Hepatic stellate cell (primary cell): Measurements from ENCODE around the gene LMOD3.

Source experiments
- DNase-seq: peaks from one replicate; pipeline ENCODE4 v3.0.0; 2011; ENCODE audit warnings: low spot score

The LMOD3 gene

DNA sequence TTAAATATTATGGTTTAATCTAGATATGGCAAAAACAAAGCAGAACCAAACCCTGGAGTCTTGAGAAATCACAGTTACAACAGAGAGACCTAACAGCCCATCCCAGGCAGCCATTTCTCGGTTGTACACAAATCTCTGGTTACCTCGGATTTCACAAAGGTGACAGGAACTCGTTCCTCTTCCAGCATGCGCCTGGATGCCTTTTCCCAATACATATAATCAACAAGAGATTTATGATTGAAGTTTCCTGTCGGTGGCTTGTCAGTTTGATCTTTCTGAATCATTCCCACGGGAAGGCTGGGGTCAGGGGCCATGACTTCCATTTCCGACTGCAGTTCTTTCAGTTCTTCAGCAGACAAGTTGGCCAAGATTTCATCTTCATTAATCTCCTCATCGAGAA lies 445 bp downstream of the LMOD3 start:
- no peak for DNase-seq

GRCh38 chr3:69121513-69121912 lies 882 bp downstream of the LMOD3 start:
- no peak for DNase-seq

- DNase-seq, result peak; percentile 17
Observed at GRCh38 chr3:69120879-69121464, 1.4 kb downstream of the LMOD3 start.

GRCh38 chr3:69119681-69120080 lies 2.7 kb downstream of the LMOD3 start:
- DNase-seq, result no peak

DNA sequence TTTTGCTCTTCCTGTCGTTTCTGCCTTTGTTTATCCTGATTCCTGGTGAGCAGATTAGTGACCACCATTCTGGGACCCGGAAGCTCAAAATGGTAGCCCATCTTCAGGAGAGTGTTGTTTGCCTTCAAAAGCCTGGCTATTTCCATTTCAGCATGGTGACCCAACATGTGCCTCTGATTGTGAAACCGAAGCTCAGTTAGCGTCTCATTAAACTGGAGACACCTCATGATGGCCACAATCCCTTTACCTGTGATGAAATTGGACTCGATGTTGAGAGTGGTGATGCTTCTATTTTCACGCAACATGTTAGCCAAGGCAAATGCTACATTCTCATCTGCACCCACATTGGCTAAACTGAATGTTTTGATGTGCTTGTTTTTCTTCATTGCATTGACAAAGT lies 3.3 kb downstream of the LMOD3 start:
- DNase-seq, result no peak

GRCh38 chr3:69118555-69118954 lies 3.8 kb downstream of the LMOD3 start:
- no peak for DNase-seq

DNA sequence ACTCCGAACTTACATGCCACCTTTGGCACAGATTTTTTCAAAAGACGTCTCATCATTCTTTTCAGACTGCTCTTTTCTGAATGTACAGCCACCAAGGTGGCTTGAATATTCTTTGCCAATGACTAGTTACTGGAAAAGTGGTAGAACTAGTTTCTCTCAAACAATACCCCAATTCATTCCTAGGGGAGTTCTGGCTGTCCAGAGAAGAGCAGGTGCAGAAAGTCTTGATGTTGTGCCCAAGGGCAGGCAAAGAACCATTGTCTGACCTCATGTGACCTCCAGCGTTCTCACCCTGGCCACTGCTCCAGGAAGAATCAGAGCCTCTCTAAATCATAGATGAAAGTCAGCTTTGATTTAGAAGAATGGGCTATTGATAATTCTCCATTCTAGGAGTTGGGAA lies 5.5 kb downstream of the LMOD3 start:
- DNase-seq, result no peak

DNA sequence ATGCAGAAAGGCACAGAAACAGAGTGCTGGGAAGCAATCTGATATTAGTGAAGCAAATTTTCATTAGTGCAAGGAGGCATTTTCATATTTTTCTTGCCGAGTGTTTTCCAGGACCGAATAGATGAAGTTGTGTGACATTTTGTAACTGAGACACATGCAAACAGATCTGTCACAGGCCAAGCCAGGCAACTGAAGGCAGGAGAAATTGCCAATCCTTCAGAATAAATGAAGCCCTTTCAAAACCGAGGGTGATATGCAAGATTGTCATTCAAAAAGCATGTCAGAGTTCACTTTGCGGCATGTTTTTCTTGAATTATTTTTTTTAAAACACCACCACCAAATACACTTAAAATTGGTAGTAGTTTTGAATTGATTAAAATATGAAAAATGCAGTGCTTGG lies 6.2 kb downstream of the LMOD3 start:
- DNase-seq, result no peak

DNA sequence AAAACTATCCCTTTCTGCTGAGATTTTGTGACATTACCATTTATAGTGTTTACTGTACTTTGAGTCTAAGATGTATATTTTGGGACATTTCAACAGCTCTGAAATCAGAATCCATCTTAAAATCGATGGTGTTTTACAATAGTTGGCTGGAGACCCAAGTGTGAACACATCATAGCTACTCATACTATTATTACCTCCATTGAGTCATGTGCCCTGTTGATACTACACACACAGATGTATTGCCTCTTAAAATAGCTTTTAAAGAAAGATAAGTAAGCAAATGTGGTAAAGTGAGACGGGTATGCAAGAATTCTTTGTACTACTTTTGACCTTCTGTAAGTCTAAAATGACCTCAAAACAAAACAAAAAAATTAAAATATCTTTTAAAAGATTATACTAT lies 6.7 kb downstream of the LMOD3 start:
- no peak for DNase-seq

DNA sequence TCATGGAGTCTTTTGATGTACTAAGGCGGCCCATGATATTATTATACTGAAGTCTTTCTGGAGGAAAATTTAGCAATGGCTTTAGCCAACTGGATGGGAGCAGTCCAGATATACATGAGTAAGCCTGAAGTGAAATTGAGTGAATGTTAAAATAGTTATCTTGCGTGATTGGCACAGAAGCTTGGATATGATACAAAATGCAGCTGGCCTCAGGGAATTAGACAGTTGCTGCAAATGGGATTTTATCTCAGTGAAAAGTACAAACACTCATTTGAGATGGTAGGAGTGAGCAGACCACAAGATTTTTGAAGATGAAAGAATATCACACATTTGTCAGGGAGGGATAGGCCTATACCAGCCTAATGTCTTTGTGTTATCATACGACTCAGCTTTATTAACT lies 8.9 kb downstream of the LMOD3 start:
- no peak for DNase-seq

DNA sequence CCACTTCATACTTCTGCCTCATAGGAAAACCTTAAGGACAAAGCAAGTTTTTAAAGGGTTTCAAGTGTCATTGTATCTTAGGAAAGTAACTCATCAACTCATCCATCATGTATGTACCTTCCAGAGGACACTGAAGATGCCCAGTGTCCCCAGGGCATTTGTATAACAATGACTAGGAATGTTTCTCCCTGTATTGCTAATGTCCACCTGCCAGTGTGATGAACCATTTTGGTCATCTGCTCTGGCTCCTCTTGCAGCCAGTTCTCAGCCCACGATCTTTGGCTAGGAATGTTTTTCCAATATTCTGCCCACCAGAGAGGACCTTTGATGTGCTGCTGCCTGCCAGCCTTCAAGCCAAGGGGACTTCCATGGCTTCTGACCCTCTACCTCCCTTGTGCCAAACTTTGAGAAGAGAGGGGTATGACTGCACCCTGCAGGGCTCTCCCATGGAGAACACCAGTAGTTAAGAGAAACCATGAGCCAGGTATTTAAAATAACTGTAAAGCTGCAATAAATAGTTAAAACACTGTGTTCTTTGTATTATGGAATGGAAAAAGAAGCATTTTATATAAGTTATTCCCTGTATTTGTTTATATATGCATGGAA lies 11.4 kb downstream of the LMOD3 start:
- no peak for DNase-seq

DNA sequence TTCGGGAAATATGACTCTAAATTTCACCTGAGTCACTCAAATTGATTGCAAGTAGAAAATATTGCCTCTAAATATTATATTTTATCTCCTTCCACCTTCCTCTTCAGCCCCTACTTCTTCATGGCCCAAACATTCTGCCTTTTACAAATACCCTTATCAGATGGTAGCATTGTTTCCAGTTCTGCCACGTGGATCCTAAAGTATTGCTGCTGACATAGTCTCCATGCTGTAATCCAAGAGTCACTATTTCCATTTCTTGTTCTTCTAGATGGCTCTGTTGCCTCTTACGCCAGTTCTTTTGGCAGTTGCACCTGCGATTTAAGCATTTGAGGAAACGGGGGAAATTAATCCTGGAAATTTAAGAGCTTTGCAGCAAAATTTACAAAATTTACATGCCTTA lies 13.6 kb downstream of the LMOD3 start:
- DNase-seq, result no peak

GRCh38 chr3:69107841-69108240 lies 14.6 kb downstream of the LMOD3 start:
- no peak for DNase-seq

GRCh38 chr3:69105320-69105719 lies 17.1 kb downstream of the LMOD3 start:
- no peak for DNase-seq

DNA sequence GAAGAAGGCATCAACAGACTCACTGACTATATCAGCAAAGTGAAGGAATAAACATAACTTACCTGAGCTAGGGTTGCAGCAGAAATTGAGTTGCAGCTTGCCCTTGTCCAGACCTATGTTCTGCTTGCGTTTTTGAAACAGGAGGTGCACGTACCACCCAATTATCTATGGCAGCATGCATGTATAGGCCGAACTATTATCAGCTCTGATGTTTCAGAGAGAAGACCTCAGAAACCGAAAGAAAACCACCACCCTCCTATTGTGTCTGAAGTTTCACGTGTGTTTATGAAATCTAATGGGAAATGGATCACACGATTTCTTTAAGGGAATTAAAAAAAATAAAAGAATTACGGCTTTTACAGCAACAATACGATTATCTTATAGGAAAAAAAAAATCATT lies 17.8 kb downstream of the LMOD3 start:
- DNase-seq, result no peak

- no peak for DNase-seq
Observed at GRCh38 chr3:69103123-69103522, 19.3 kb downstream of the LMOD3 start.

- DNase-seq, result no peak
Observed at GRCh38 chr3:69102384-69102783, 20.0 kb downstream of the LMOD3 start.

GRCh38 chr3:69099576-69099975 lies 22.8 kb downstream of the LMOD3 start:
- no peak for DNase-seq

DNA sequence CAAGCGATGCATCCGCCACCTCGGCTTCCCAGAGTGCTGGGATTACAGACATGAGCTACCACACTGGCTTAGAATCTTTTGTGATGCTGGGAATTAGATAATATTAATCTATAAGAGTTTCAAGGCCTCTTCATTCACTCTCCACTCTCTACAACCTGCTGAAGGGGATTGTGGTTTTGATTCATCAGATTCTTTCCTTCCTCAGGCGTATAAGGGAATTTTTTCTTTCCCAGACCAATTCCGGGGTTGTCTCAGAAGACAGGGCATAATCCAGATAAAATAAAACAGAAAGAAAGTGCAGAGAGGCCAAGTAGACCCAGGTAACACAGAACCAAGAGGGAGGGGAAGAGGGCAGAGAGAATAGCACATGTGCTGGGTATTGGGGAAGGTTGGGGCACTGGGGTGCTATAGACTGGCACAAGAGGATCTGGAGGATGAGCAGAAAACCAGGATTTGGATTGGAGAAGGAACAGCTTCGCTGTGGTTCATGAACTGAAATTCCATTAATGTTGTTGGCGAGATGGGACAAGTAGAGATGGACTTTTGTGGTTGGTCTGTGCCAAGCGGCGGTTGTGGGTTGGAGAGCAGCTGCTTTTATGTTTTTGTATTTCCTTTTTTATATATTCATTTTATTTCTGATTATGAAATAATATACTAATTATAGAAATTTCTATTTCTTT lies 24.8 kb downstream of the LMOD3 start:
- DNase-seq, result no peak

DNA sequence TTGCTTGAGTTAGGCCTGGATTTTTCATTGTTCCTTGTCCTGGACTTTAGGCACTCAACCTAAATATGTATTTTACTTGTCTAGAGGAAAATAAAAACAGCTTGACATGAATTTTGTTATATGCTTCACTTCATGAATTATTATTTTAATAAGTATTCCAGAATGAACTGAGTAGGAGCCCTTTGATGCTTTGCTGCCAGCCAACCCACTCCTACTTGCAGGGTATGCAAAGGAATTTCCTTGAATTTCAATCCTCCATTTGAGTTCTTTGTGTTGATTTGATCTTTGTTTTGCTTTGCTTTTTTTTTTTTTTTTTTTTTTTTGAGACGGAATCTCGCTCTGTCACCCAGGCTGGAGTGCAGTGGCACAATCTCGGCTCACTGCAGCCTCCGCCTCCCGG lies 26.1 kb downstream of the LMOD3 start:
- no peak for DNase-seq

- DNase-seq, result no peak
Observed at GRCh38 chr3:69095636-69096035, 26.8 kb downstream of the LMOD3 start.

GRCh38 chr3:69094467-69095205 lies 27.8 kb downstream of the LMOD3 start:
- DNase-seq, result peak; percentile 22

GRCh38 chr3:69092030-69092516 lies 30.3 kb downstream of the LMOD3 start:
- DNase-seq, result no peak
